Neural cell (in vitro differentiated cells): Measurements from ENCODE around the gene VOPP1.

Experiments
- EP300 ChIP-seq: fragments of 450-650 bp; conservative IDR thresholded peaks from 2 replicates; pipeline ENCODE4 v1.6.1; 2014; ENCODE audit warnings: antibody characterized with exemption, mild to moderate bottlenecking, moderate library complexity; ENCODE audit not compliant: poor library complexity, severe bottlenecking
- EZH2 ChIP-seq: fragments of 200-600, 300-800 bp; shearing (Covaris generic), sonication (generic); IDR thresholded peaks from 2 replicates; pipeline ENCODE4 v1.6.1; 2014; ENCODE audit warnings: antibody characterized with exemption, low read length, borderline replicate concordance, mild to moderate bottlenecking; ENCODE audit not compliant: insufficient read depth, poor library complexity, severe bottlenecking
- MXI1 ChIP-seq: fragments of 450-650 bp; conservative IDR thresholded peaks from 2 replicates; pipeline ENCODE4 v1.6.1; 2014; ENCODE audit warnings: antibody characterized with exemption, mild to moderate bottlenecking; ENCODE audit not compliant: poor library complexity, severe bottlenecking
- POLR2AphosphoS5 ChIP-seq: IDR thresholded peaks from 2 replicates; pipeline ENCODE4 v1.6.1; 2012
- RAD21 ChIP-seq: fragments of 450-650 bp; conservative IDR thresholded peaks from 2 replicates; pipeline ENCODE4 v1.6.1; 2014; ENCODE audit warnings: antibody characterized with exemption, mild to moderate bottlenecking, moderate library complexity
- SMC3 ChIP-seq: fragments of 450-650 bp; conservative IDR thresholded peaks from 2 replicates; pipeline ENCODE4 v1.6.1; 2014; ENCODE audit warnings: antibody characterized with exemption, mild to moderate bottlenecking, moderate library complexity; ENCODE audit not compliant: poor library complexity
- TAF1 ChIP-seq: IDR thresholded peaks from 2 replicates; pipeline ENCODE4 v1.6.1; 2012; ENCODE audit warnings: low read depth
- TF ChIP-seq, protein P1 (sequence below): fragments of 450-650 bp; IDR thresholded peaks from 2 replicates; pipeline ENCODE4 v1.5.1; 2014; ENCODE audit warnings: antibody characterized with exemption, mild to moderate bottlenecking, moderate library complexity; ENCODE audit not compliant: poor library complexity, severe bottlenecking
- TF ChIP-seq, protein P2 (sequence below): IDR thresholded peaks from 2 replicates; pipeline ENCODE4 v1.6.1; 2012; ENCODE audit warnings: borderline replicate concordance

DNA sequence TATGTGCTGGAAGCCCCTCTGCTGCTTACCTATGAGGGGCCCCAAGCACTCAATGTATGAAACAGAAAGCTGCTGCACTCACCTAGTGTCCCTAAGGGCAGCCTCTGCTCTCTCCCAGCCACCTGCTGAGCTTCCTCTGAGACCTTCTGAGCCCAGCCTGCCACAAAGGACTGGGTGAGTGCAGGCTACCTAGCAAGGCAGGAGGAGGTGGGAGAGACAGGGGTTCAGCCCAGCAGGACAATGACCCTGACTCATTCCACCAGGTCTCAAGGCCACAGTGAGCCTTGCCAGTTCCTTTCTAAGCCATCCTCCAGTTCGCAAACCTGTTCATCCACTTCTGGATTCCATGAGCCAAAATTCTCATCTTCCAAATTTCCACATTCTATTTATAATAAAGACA, 16.3 kb downstream of the VOPP1 start:
- TF ChIP-seq SMC3: no peak
- TF ChIP-seq EZH2: no peak
- TF ChIP-seq, protein P1, sequence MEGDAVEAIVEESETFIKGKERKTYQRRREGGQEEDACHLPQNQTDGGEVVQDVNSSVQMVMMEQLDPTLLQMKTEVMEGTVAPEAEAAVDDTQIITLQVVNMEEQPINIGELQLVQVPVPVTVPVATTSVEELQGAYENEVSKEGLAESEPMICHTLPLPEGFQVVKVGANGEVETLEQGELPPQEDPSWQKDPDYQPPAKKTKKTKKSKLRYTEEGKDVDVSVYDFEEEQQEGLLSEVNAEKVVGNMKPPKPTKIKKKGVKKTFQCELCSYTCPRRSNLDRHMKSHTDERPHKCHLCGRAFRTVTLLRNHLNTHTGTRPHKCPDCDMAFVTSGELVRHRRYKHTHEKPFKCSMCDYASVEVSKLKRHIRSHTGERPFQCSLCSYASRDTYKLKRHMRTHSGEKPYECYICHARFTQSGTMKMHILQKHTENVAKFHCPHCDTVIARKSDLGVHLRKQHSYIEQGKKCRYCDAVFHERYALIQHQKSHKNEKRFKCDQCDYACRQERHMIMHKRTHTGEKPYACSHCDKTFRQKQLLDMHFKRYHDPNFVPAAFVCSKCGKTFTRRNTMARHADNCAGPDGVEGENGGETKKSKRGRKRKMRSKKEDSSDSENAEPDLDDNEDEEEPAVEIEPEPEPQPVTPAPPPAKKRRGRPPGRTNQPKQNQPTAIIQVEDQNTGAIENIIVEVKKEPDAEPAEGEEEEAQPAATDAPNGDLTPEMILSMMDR: no peak
- TF ChIP-seq, protein P2, sequence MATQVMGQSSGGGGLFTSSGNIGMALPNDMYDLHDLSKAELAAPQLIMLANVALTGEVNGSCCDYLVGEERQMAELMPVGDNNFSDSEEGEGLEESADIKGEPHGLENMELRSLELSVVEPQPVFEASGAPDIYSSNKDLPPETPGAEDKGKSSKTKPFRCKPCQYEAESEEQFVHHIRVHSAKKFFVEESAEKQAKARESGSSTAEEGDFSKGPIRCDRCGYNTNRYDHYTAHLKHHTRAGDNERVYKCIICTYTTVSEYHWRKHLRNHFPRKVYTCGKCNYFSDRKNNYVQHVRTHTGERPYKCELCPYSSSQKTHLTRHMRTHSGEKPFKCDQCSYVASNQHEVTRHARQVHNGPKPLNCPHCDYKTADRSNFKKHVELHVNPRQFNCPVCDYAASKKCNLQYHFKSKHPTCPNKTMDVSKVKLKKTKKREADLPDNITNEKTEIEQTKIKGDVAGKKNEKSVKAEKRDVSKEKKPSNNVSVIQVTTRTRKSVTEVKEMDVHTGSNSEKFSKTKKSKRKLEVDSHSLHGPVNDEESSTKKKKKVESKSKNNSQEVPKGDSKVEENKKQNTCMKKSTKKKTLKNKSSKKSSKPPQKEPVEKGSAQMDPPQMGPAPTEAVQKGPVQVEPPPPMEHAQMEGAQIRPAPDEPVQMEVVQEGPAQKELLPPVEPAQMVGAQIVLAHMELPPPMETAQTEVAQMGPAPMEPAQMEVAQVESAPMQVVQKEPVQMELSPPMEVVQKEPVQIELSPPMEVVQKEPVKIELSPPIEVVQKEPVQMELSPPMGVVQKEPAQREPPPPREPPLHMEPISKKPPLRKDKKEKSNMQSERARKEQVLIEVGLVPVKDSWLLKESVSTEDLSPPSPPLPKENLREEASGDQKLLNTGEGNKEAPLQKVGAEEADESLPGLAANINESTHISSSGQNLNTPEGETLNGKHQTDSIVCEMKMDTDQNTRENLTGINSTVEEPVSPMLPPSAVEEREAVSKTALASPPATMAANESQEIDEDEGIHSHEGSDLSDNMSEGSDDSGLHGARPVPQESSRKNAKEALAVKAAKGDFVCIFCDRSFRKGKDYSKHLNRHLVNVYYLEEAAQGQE: no peak
- TF ChIP-seq MXI1: no peak
- no peak for TF ChIP-seq EP300
- TF ChIP-seq POLR2AphosphoS5: no peak
- TF ChIP-seq RAD21: no peak
- no peak for TF ChIP-seq TAF1
